RWPE2 (cell line): ENCODE data around the gene DCST1.

Experiments
- ATAC-seq: fragments of 200-7000 bp; cut with Tn5 transposase; 3 replicates; pipeline ENCODE4 v1.9.1; 2021; ENCODE audit warnings: low read depth
- DNase-seq: peaks from one replicate; pipeline ENCODE4 v3.0.0-alpha.2; 2020; ENCODE audit warnings: low spot score
- H3K27ac ChIP-seq: fragments of 450-650 bp; 2 replicates; pipeline ENCODE4 v1.5.1; 2017; ENCODE audit warnings: mild to moderate bottlenecking; ENCODE audit not compliant: poor library complexity, severe bottlenecking
- H3K27me3 ChIP-seq: fragments of 250-450 bp; sonication (Bioruptor Pico); 2 replicates; pipeline ENCODE4 v1.5.1; 2021; ENCODE audit warnings: mild to moderate bottlenecking, moderate library complexity; ENCODE audit not compliant: insufficient read depth, poor library complexity, severe bottlenecking
- H3K36me3 ChIP-seq: fragments of 250-450 bp; sonication (Bioruptor Pico); 2 replicates; pipeline ENCODE4 v1.5.1; 2020; ENCODE audit warnings: low read depth, mild to moderate bottlenecking, moderate library complexity
- H3K4me1 ChIP-seq: fragments of 250-450 bp; sonication (Bioruptor Pico); 2 replicates; pipeline ENCODE4 v1.5.1; 2021; ENCODE audit warnings: mild to moderate bottlenecking, moderate library complexity; ENCODE audit not compliant: insufficient read depth, poor library complexity, severe bottlenecking
- H3K4me3 ChIP-seq: fragments of 250-450 bp; sonication (Bioruptor Pico); 2 replicates; pipeline ENCODE4 v1.5.1; 2021; ENCODE audit warnings: mild to moderate bottlenecking, moderate library complexity; ENCODE audit not compliant: severe bottlenecking
- H3K9me3 ChIP-seq: fragments of 250-450 bp; sonication (Bioruptor Pico); 2 replicates; pipeline ENCODE4 v1.5.1; 2021; ENCODE audit warnings: mild to moderate bottlenecking, moderate library complexity; ENCODE audit not compliant: severe bottlenecking
- TF ChIP-seq, protein P1 (sequence below): fragments of 450-650 bp; IDR thresholded peaks from one replicate; pipeline ENCODE4 v1.5.1; 2017; ENCODE audit warnings: mild to moderate bottlenecking, moderate library complexity; ENCODE audit not compliant: poor library complexity, severe bottlenecking

DCST1 gene

GRCh38 chr1:155066777-155067176 lies 33.2 kb downstream of the DCST1 start:
- ATAC-seq = no peak
- Histone ChIP-seq H3K27ac (no peak overlapping the region), H3K4me1 (no peaks in the 10 kb centered on the region), H3K27me3 (no peaks in the 10 kb centered on the region), H3K9me3 (no peaks in the 10 kb centered on the region), H3K4me3 (no peak overlapping the region), H3K36me3 (peaks cover 8% of the 10 kb centered on the region)
- TF ChIP-seq, protein P1, sequence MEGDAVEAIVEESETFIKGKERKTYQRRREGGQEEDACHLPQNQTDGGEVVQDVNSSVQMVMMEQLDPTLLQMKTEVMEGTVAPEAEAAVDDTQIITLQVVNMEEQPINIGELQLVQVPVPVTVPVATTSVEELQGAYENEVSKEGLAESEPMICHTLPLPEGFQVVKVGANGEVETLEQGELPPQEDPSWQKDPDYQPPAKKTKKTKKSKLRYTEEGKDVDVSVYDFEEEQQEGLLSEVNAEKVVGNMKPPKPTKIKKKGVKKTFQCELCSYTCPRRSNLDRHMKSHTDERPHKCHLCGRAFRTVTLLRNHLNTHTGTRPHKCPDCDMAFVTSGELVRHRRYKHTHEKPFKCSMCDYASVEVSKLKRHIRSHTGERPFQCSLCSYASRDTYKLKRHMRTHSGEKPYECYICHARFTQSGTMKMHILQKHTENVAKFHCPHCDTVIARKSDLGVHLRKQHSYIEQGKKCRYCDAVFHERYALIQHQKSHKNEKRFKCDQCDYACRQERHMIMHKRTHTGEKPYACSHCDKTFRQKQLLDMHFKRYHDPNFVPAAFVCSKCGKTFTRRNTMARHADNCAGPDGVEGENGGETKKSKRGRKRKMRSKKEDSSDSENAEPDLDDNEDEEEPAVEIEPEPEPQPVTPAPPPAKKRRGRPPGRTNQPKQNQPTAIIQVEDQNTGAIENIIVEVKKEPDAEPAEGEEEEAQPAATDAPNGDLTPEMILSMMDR = no peak
- DNase-seq = no peak

- ATAC-seq (no peak), DNase-seq (no peak)
- no peaks in the 10 kb centered on the region for H3K9me3 ChIP-seq
- no peaks in the 10 kb centered on the region for H3K4me1 ChIP-seq
- TF ChIP-seq, protein P1 = no peak
- H3K36me3 ChIP-seq = no peaks in the 10 kb centered on the region
- no peaks in the 10 kb centered on the region for H3K27me3 ChIP-seq
- H3K27ac ChIP-seq = no peak overlapping the region
- H3K4me3 ChIP-seq = no peak overlapping the region
Measured at GRCh38 chr1:155068599-155068998, 35.0 kb downstream of the DCST1 start.

DNA sequence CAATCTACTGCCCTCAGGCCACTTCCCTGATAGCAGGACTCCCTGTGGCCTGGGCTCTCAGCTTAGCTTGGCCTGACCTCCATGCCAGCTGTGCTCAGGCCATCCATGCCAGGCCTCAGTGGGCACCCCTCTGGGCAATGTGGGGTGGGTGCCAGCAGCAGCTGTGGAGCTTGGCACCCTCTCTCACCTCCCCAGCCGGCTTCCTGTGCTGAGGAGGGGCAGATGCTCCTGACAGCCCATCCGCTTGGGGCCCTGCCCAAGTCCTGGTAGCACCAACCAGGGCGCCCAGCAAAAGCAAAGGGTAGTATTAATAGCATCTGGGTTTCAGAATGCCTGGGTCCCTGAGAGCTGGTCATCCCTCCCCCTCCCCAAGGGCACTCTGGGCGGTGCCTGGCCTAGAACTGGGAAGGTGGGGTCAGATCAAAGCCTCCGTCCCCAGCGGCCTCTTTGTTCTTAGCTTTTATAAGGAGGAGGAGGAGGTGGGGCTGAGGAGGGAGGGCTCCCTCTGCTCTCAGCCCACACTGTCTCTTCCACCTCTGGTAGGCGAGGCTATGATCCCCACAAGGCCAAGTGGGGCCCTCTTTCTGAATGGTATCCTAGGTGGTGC lies 36.0 kb downstream of the DCST1 start:
- Histone ChIP-seq H3K36me3 (no peaks in the 10 kb centered on the region), H3K27me3 (no peaks in the 10 kb centered on the region), H3K4me1 (no peaks in the 10 kb centered on the region), H3K27ac (no peak overlapping the region), H3K9me3 (no peaks in the 10 kb centered on the region), H3K4me3 (no peak overlapping the region)
- ATAC-seq = no peak
- DNase-seq = no peak
- TF ChIP-seq, protein P1 = no peak

GRCh38 chr1:155070158-155070621 lies 36.6 kb downstream of the DCST1 start:
- no peak overlapping the region for H3K4me3 ChIP-seq
- no peaks in the 10 kb centered on the region for H3K4me1 ChIP-seq
- ATAC-seq = no peak
- H3K27ac ChIP-seq = no peak overlapping the region
- H3K9me3 ChIP-seq = no peaks in the 10 kb centered on the region
- TF ChIP-seq, protein P1 = no peak
- no peak for DNase-seq
- no peaks in the 10 kb centered on the region for H3K36me3 ChIP-seq
- H3K27me3 ChIP-seq = no peaks in the 10 kb centered on the region
